GM12878 (cell line): Measurements from ENCODE around the gene SESN1. TPM values are rescaled to one million over a fixed set of nuclear protein-coding genes. Genes with fewer than 3 reads are reported as not detected.

ENCODE experiments used
- ATAC-seq: fragments of 200-7000 bp; cut with Tn5 transposase; 3 replicates; pipeline ENCODE4 v1.9.1; 2020; ENCODE audit warnings: mild to moderate bottlenecking, moderate library complexity
- BruUV-seq: library from RNA; stranded (reverse); fragments of 400-500 nt; replicated peaks from 2 replicates; lab custom pipeline; 2021; lab: Mats Ljungman, UMichigan
- CTCF ChIA-PET: fragments of 300-600 bp; sonication (Branson Sonifier 250); formaldehyde crosslinking; extraction: SDS; loops from one replicate; lab custom pipeline; 2021; ENCODE audit warnings: inconsistent platforms; lab: Yijun Ruan, JAX
- POLR2A ChIA-PET: fragments of 350-600 bp; formaldehyde crosslinking; extraction: SDS; loops from one replicate; lab custom pipeline; 2021; ENCODE audit warnings: inconsistent platforms; lab: Charles Lee
- RAD21 ChIA-PET: fragments of 300-600 bp; sonication (Branson Sonifier 250); formaldehyde crosslinking; loops from one replicate; lab custom pipeline; 2023; ENCODE audit warnings: antibody characterized with exemption; ENCODE audit not compliant: unreplicated experiment; lab: Charles Lee
- SMC1A ChIA-PET: fragments of 300-600 bp; sonication (Branson Sonifier 250); formaldehyde crosslinking; loops from one replicate; lab custom pipeline; 2023; ENCODE audit not compliant: unreplicated experiment, uncharacterized antibody; lab: Charles Lee
- DNase-seq: peaks from one replicate; pipeline ENCODE4 v3.0.0-alpha.2; 2011; ENCODE audit warnings: low read depth, low spot score
- FAIRE-seq: peaks from 3 replicates; lab custom pipeline; 2011; peaks lifted over from hg19 to GRCh38; lab: Jason Lieb, UNC
- H2AFZ ChIP-seq: 2 replicates; pipeline ENCODE4 v1.6.0; 2011; ENCODE audit warnings: low read depth, low read length, control low read depth; ENCODE audit not compliant: control insufficient read depth
- H3K27ac ChIP-seq: 2 replicates; pipeline ENCODE4 v1.5.1; 2011; ENCODE audit warnings: control low read depth; ENCODE audit not compliant: control insufficient read depth, insufficient read depth
- H3K27me3 ChIP-seq, 2 experiments: replicated peaks in 1 of 2; 2 replicates each; pipeline versions ENCODE4 v1.6.0 to v1.6.1; 2011; ENCODE audit warnings: low read length in 1 of 2; ENCODE audit not compliant: control insufficient read depth in 2 of 2, insufficient read depth in 2 of 2
- H3K36me3 ChIP-seq, 2 experiments: 2 replicates each; pipeline ENCODE4 v1.5.1; 2011; ENCODE audit warnings: low read length in 1 of 2; ENCODE audit not compliant: control insufficient read depth in 2 of 2, insufficient read depth in 2 of 2
- H3K4me1 ChIP-seq: 2 replicates; pipeline ENCODE4 v1.6.1; 2011; ENCODE audit warnings: mild to moderate bottlenecking, low read length, moderate library complexity, mixed read lengths; ENCODE audit not compliant: control insufficient read depth, insufficient read depth
- H3K4me2 ChIP-seq: 2 replicates; pipeline ENCODE4 v1.6.0; 2011; ENCODE audit warnings: control low read depth; ENCODE audit not compliant: control insufficient read depth, insufficient read depth
- H3K4me3 ChIP-seq: fragments of 200-600 bp; sonication (generic); 2 replicates; pipeline ENCODE4 v1.5.1; 2016
- H3K79me2 ChIP-seq: 2 replicates; pipeline ENCODE4 v1.6.0; 2011; ENCODE audit warnings: low read length; ENCODE audit not compliant: control insufficient read depth, insufficient read depth
- H3K9ac ChIP-seq: 2 replicates; pipeline ENCODE4 v1.8.0; 2011; ENCODE audit warnings: low read length, control low read depth, mixed read lengths; ENCODE audit not compliant: control insufficient read depth, insufficient read depth
- H3K9me3 ChIP-seq: replicated peaks from 3 replicates; pipeline ENCODE4 v1.5.1; 2011; ENCODE audit warnings: mild to moderate bottlenecking, low read length; ENCODE audit not compliant: control insufficient read depth, insufficient read depth
- H4K20me1 ChIP-seq: 2 replicates; pipeline ENCODE4 v1.6.0; 2011; ENCODE audit not compliant: control insufficient read depth, insufficient read depth
- CHD1 ChIP-seq: IDR thresholded peaks from 2 replicates; pipeline ENCODE4 v1.6.1; 2012; ENCODE audit warnings: low read depth, low read length, improper control_type of control experiment
- EP300 ChIP-seq, 2 experiments: fragments of 150-350 bp in 1 of 2; IDR thresholded peaks; 2 replicates each; pipeline ENCODE4 v1.6.1; 2011 to 2012; ENCODE audit warnings: low read depth in 2 of 2, low read length in 2 of 2, borderline replicate concordance in 1 of 2, improper control_type of control experiment in 1 of 2, inconsistent platforms in 1 of 2; ENCODE audit not compliant: control insufficient read depth in 1 of 2
- NRF1 ChIP-seq: conservative IDR thresholded peaks from 2 replicates; pipeline ENCODE4 v1.6.1; 2011; ENCODE audit warnings: mild to moderate bottlenecking, low read depth, low read length, improper control_type of control experiment
- SUZ12 ChIP-seq: fragments of 200-600 bp; sonication (generic); IDR thresholded peaks from one replicate; pipeline ENCODE4 v1.6.1; 2018; ENCODE audit warnings: antibody characterized with exemption, mild to moderate bottlenecking; ENCODE audit not compliant: unreplicated experiment
- TAF1 ChIP-seq: IDR thresholded peaks from 2 replicates; pipeline ENCODE4 v1.6.1; 2011; ENCODE audit warnings: mild to moderate bottlenecking, low read depth, low read length, borderline replicate concordance
- ZNF24 ChIP-seq: fragments of 450-650 bp; IDR thresholded peaks from 2 replicates; pipeline ENCODE4 v1.6.1; 2017; ENCODE audit warnings: antibody characterized with exemption, mild to moderate bottlenecking
- in situ Hi-C: fragments of 300-500 bp; cut with MboI; formaldehyde crosslinking; loops from 9 replicates; pipeline ENCODE4 v1.14.3; 2018; ENCODE audit warnings: mixed read lengths
- intact Hi-C: fragments of 100-400 bp; cut with micrococcal nuclease; formaldehyde crosslinking; loops from one replicate; pipeline ENCODE4 v1.14.2; 2022; ENCODE audit not compliant: unreplicated experiment
- polyA plus RNA-seq, 11 experiments: library from polyadenylated mRNA; depleted of rRNA in 4 of 11; unstranded in 6 of 11; stranded (reverse) in 5 of 11; fragments of >200 nt; fragmentation: Nextera tagmentation in 4 of 11; fragmentation: Illumina TruSeq in 1 of 11; extraction: Ambion mirVana in 4 of 11; extraction: Trizol in 1 of 11; gene quantifications; 1 replicate in 1 of 11; 2 replicates in 10 of 11; pipeline versions ENCODE4 v1.2.1 to v1.2.3, GENCODE V29; 2011 to 2016; ENCODE audit warnings: inconsistent platforms in 2 of 11, missing spikeins in 2 of 11, low read depth in 1 of 11
- total RNA-seq, 4 experiments: library from RNA; depleted of rRNA in 3 of 4; stranded (reverse); fragments of >200 nt in 3 of 4; fragmentation: Illumina TruSeq in 1 of 4; extraction: Trizol in 1 of 4; gene quantifications; 2 replicates each; pipeline versions ENCODE4 v1.2.1 to v1.2.3, GENCODE V29; 2013 to 2021
- TF ChIP-seq, protein P1 (sequence below): IDR thresholded peaks from 2 replicates; pipeline ENCODE4 v1.6.1; 2012; ENCODE audit warnings: mild to moderate bottlenecking, low read depth, low read length
- TF ChIP-seq, protein P2 (sequence below): IDR thresholded peaks from 2 replicates; pipeline ENCODE4 v1.6.1; 2011; ENCODE audit warnings: borderline replicate concordance, low read depth, mild to moderate bottlenecking, moderate library complexity, low read length; ENCODE audit not compliant: insufficient read depth, poor library complexity, severe bottlenecking
- TF ChIP-seq, protein P3 (sequence below): fragments of 450-650 bp; IDR thresholded peaks from 2 replicates; pipeline ENCODE4 v1.6.1; 2017; ENCODE audit warnings: mild to moderate bottlenecking, moderate library complexity

Gene SESN1
- total and polyA plus RNA-seq, 10 of the 15 experiments (the other 5 are each of a cell fraction or from before 2014, with no cell fraction given) = 1.3 to 13.0 (median 3.3) TPM

DNA sequence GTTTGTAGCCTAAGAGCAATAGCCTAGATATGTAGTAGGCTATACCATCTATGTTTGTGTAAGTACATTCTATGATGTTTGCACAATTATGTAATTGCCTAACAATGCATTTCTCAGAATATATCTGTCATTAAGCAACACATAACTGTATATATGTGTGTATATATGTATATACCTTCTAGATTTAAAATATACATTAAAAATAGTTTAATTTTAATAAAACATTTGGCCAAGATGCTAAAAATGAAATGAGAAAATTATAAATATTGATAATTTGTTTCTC, 20.6 kb downstream of the SESN1 start:
- in situ Hi-C loops = no loop called here
- intact Hi-C loops = loop anchor here (5.0 kb wide), 1 partner anchor 162 kb away; no protein-coding TSS in a partner anchor
- H3K4me1 ChIP-seq = no peaks in the 10 kb centered on the region
- RAD21 ChIA-PET = interaction anchor here (0.7 to 6.6 kb wide), 6 partner anchors 20 to 532 kb away, joined by 3 to 49 read pairs (median 5); partner anchors contain the start of gene SESN1
- ATAC-seq (no peak), DNase-seq (no peak), FAIRE-seq (no peak)
- CTCF ChIA-PET = interaction anchor here (0.8 to 6.5 kb wide), 23 partner anchors 11 to 596 kb away, joined by 3 to 107 read pairs (median 5); partner anchors contain the start of genes CEP57L1 and SESN1
- no peak overlapping the region for H2AFZ ChIP-seq
- no peak for TF ChIP-seq CHD1
- no peak for TF ChIP-seq TAF1
- TF ChIP-seq NRF1 = no peak
- TF ChIP-seq, protein P1, sequence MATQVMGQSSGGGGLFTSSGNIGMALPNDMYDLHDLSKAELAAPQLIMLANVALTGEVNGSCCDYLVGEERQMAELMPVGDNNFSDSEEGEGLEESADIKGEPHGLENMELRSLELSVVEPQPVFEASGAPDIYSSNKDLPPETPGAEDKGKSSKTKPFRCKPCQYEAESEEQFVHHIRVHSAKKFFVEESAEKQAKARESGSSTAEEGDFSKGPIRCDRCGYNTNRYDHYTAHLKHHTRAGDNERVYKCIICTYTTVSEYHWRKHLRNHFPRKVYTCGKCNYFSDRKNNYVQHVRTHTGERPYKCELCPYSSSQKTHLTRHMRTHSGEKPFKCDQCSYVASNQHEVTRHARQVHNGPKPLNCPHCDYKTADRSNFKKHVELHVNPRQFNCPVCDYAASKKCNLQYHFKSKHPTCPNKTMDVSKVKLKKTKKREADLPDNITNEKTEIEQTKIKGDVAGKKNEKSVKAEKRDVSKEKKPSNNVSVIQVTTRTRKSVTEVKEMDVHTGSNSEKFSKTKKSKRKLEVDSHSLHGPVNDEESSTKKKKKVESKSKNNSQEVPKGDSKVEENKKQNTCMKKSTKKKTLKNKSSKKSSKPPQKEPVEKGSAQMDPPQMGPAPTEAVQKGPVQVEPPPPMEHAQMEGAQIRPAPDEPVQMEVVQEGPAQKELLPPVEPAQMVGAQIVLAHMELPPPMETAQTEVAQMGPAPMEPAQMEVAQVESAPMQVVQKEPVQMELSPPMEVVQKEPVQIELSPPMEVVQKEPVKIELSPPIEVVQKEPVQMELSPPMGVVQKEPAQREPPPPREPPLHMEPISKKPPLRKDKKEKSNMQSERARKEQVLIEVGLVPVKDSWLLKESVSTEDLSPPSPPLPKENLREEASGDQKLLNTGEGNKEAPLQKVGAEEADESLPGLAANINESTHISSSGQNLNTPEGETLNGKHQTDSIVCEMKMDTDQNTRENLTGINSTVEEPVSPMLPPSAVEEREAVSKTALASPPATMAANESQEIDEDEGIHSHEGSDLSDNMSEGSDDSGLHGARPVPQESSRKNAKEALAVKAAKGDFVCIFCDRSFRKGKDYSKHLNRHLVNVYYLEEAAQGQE = no peak
- TF ChIP-seq, protein P2, sequence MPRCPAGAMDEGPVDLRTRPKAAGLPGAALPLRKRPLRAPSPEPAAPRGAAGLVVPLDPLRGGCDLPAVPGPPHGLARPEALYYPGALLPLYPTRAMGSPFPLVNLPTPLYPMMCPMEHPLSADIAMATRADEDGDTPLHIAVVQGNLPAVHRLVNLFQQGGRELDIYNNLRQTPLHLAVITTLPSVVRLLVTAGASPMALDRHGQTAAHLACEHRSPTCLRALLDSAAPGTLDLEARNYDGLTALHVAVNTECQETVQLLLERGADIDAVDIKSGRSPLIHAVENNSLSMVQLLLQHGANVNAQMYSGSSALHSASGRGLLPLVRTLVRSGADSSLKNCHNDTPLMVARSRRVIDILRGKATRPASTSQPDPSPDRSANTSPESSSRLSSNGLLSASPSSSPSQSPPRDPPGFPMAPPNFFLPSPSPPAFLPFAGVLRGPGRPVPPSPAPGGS = no peak
- no peak for TF ChIP-seq EP300 (IDR thresholded peaks at IDR 0.05; ENCODE audit: borderline replicate concordance in 1 of 2, control insufficient read depth in 1 of 2, low read depth in 2 of 2, low read length in 2 of 2)
- TF ChIP-seq SUZ12 = no peak
- TF ChIP-seq ZNF24 = no peak
- TF ChIP-seq, protein P3, sequence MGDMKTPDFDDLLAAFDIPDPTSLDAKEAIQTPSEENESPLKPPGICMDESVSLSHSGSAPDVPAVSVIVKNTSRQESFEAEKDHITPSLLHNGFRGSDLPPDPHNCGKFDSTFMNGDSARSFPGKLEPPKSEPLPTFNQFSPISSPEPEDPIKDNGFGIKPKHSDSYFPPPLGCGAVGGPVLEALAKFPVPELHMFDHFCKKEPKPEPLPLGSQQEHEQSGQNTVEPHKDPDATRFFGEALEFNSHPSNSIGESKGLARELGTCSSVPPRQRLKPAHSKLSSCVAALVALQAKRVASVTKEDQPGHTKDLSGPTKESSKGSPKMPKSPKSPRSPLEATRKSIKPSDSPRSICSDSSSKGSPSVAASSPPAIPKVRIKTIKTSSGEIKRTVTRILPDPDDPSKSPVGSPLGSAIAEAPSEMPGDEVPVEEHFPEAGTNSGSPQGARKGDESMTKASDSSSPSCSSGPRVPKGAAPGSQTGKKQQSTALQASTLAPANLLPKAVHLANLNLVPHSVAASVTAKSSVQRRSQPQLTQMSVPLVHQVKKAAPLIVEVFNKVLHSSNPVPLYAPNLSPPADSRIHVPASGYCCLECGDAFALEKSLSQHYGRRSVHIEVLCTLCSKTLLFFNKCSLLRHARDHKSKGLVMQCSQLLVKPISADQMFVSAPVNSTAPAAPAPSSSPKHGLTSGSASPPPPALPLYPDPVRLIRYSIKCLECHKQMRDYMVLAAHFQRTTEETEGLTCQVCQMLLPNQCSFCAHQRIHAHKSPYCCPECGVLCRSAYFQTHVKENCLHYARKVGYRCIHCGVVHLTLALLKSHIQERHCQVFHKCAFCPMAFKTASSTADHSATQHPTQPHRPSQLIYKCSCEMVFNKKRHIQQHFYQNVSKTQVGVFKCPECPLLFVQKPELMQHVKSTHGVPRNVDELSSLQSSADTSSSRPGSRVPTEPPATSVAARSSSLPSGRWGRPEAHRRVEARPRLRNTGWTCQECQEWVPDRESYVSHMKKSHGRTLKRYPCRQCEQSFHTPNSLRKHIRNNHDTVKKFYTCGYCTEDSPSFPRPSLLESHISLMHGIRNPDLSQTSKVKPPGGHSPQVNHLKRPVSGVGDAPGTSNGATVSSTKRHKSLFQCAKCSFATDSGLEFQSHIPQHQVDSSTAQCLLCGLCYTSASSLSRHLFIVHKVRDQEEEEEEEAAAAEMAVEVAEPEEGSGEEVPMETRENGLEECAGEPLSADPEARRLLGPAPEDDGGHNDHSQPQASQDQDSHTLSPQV = no peak
- H3K9me3 ChIP-seq = no peaks in the 10 kb centered on the region
- no peaks in the 10 kb centered on the region for H3K79me2 ChIP-seq
- H3K9ac ChIP-seq = no peak overlapping the region
- POLR2A ChIA-PET = no interaction called here
- H3K27ac ChIP-seq = no peak overlapping the region
- SMC1A ChIA-PET = interaction anchor here (0.6 to 6.3 kb wide), 11 partner anchors 38 to 532 kb away, joined by 3 to 61 read pairs (median 4); no protein-coding TSS in a partner anchor
- H4K20me1 ChIP-seq = no peaks in the 10 kb centered on the region
- no peak overlapping the region for H3K4me3 ChIP-seq
- H3K27me3 ChIP-seq = 0 out of 4 replicates have a peak, but pooled peaks cover 0 to 1% of the 10 kb centered on the region in 2 experiments
- H3K4me2 ChIP-seq = no peak overlapping the region
- no TSS peak for BruUV-seq
- no peaks in the 10 kb centered on the region for H3K36me3 ChIP-seq
